ENCODE data around the gene FAM120A. TPM values are rescaled to one million over a fixed set of nuclear protein-coding genes. Genes with fewer than 3 reads are reported as not detected.
A peak's percentile ranks its signal among the peaks of the same experiment; 100 is the strongest.

The FAM120A gene
- total and polyA plus RNA-seq, 9 of the 15 experiments (the other 6 are each of a cell fraction or from before 2014, with no cell fraction given), result 8.7 to 71.0 (median 42.2) TPM

DNA sequence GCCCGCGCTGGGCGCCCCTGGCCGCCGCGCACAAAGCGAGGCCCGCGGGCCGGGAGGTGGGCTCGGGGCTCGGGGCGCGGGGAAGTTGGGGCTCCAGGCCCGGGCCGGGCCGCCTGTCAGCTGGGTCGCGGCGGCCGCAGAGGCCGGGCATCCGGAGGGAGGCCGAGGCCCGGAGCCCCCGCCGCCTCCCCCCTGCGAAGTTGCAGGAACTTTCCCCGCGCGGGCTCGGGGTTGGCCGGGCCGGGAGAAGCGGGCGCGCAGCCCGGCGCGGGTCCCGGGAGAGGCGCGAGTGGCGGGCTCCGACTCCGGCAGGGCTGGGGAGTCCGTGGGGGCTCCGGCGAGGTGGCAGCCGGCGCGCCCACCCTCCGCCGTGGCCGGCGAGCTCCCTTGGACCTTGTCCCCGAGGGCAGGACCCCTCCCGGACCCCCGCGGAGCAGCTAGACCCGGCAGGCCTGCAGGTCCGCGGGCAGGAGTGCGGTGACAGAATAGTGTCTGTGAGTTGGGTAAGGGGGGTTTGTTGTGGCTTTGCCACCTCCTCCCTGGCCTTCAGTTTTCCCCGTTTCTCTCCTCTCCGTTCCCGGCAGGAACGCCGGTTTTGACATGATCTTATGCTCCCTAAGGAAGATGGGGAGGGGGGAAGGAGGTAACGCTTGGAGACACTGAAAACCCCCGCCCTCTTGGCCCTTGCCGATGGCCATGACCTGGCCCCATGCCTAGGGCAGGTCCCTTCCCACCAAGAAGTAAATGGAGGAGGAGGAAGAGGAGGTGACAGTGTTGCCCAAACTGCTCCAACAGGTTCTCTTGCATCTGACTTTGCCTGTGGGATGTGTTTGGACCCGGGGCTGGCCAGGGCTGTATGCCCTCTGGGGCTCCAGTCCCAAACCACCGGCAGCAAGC lies 125.8 kb downstream of the FAM120A start (continued):
- TF ChIP-seq, protein P1, sequence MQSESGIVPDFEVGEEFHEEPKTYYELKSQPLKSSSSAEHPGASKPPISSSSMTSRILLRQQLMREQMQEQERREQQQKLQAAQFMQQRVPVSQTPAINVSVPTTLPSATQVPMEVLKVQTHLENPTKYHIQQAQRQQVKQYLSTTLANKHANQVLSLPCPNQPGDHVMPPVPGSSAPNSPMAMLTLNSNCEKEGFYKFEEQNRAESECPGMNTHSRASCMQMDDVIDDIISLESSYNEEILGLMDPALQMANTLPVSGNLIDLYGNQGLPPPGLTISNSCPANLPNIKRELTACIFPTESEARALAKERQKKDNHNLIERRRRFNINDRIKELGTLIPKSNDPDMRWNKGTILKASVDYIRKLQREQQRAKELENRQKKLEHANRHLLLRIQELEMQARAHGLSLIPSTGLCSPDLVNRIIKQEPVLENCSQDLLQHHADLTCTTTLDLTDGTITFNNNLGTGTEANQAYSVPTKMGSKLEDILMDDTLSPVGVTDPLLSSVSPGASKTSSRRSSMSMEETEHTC (IDR thresholded peaks at IDR 0.05), result no peak
- TF ChIP-seq OTX1 (CRISPR knock-in tag; IDR thresholded peaks at IDR 0.05) (no peak), MAZ (CRISPR knock-in tag; conservative IDR thresholded peaks at IDR 0.05 in 1 of 2, IDR thresholded peaks at IDR 0.05 in 1 of 2) (peak in 1 of 2 experiments; percentile 36; a peak in 2 of 4 replicates), CCNT2 (IDR thresholded peaks at IDR 0.05; ENCODE audit: borderline replicate concordance, extremely low read depth, insufficient read length, low read depth, low read length) (no peak), ZNF41 (CRISPR knock-in tag; conservative IDR thresholded peaks at IDR 0.05) (no peak), ZNF584 (CRISPR knock-in tag; IDR thresholded peaks at IDR 0.05; ENCODE audit: low read depth) (no peak), GATAD2B (IDR thresholded peaks at IDR 0.05; ENCODE audit: borderline replicate concordance) (0 out of 2 replicates have a peak, but pooled peaks have one; percentile 18), SMC3 (conservative IDR thresholded peaks at IDR 0.05; ENCODE audit: insufficient read depth, low read depth, low read length) (no peak), POLR2B (IDR thresholded peaks at IDR 0.05; ENCODE audit: low read depth, partially characterized antibody) (no peak), SRSF7 (optimal IDR thresholded peaks at IDR 0.05; ENCODE audit: low read depth, low read length) (no peak), CHCHD3 (CRISPR knock-in tag; IDR thresholded peaks at IDR 0.05) (no peak), MCM2 (IDR thresholded peaks at IDR 0.05; ENCODE audit: low read depth) (no peak), TCF7L2 (IDR thresholded peaks at IDR 0.05; ENCODE audit: low read depth, low read length) (no peak), TBL1XR1 (IDR thresholded peaks at IDR 0.05; ENCODE audit: low read length in 2 of 2) (no peak), NR4A1 (CRISPR knock-in tag; IDR thresholded peaks at IDR 0.05) (no peak), NR4A1 (tag; IDR thresholded peaks at IDR 0.05) (no peak)
- TF ChIP-seq, protein P2, sequence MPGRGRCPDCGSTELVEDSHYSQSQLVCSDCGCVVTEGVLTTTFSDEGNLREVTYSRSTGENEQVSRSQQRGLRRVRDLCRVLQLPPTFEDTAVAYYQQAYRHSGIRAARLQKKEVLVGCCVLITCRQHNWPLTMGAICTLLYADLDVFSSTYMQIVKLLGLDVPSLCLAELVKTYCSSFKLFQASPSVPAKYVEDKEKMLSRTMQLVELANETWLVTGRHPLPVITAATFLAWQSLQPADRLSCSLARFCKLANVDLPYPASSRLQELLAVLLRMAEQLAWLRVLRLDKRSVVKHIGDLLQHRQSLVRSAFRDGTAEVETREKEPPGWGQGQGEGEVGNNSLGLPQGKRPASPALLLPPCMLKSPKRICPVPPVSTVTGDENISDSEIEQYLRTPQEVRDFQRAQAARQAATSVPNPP (IDR thresholded peaks at IDR 0.05; ENCODE audit: borderline replicate concordance, insufficient read depth, insufficient read length), result no peak
- TF ChIP-seq, protein P3, sequence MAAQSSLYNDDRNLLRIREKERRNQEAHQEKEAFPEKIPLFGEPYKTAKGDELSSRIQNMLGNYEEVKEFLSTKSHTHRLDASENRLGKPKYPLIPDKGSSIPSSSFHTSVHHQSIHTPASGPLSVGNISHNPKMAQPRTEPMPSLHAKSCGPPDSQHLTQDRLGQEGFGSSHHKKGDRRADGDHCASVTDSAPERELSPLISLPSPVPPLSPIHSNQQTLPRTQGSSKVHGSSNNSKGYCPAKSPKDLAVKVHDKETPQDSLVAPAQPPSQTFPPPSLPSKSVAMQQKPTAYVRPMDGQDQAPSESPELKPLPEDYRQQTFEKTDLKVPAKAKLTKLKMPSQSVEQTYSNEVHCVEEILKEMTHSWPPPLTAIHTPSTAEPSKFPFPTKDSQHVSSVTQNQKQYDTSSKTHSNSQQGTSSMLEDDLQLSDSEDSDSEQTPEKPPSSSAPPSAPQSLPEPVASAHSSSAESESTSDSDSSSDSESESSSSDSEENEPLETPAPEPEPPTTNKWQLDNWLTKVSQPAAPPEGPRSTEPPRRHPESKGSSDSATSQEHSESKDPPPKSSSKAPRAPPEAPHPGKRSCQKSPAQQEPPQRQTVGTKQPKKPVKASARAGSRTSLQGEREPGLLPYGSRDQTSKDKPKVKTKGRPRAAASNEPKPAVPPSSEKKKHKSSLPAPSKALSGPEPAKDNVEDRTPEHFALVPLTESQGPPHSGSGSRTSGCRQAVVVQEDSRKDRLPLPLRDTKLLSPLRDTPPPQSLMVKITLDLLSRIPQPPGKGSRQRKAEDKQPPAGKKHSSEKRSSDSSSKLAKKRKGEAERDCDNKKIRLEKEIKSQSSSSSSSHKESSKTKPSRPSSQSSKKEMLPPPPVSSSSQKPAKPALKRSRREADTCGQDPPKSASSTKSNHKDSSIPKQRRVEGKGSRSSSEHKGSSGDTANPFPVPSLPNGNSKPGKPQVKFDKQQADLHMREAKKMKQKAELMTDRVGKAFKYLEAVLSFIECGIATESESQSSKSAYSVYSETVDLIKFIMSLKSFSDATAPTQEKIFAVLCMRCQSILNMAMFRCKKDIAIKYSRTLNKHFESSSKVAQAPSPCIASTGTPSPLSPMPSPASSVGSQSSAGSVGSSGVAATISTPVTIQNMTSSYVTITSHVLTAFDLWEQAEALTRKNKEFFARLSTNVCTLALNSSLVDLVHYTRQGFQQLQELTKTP (IDR thresholded peaks at IDR 0.05; ENCODE audit: low read depth in 1 of 2, partially characterized antibody in 2 of 2), result no peak
